K562 (cell line): ENCODE results near the gene AIMP2. TPM values are rescaled to one million over a fixed set of nuclear protein-coding genes. Genes with fewer than 3 reads are reported as not detected.

Experiments
- AFF1 ChIP-seq, 2 experiments: fragments of 450-650 bp; IDR thresholded peaks; 2 replicates each; pipeline ENCODE4 v1.6.1; 2018; ENCODE audit warnings: mild to moderate bottlenecking in 2 of 2, low read depth in 1 of 2; ENCODE audit not compliant: partially characterized antibody in 2 of 2
- BHLHE40 ChIP-seq: IDR thresholded peaks from 2 replicates; pipeline ENCODE4 v1.6.1; 2011; ENCODE audit warnings: low read length, improper control_type of control experiment
- CHAMP1 ChIP-seq: fragments of 450-650 bp; IDR thresholded peaks from 2 replicates; pipeline ENCODE4 v1.6.1; 2016; ENCODE audit warnings: mild to moderate bottlenecking
- DEAF1 ChIP-seq: fragments of 450-650 bp; formaldehyde crosslinking; IDR thresholded peaks from 2 replicates; pipeline ENCODE4 v1.4.0; 2020; ENCODE audit warnings: mild to moderate bottlenecking, moderate library complexity
- DMBX1 ChIP-seq: fragments of 250-450 bp; sonication (Bioruptor Pico); IDR thresholded peaks from 2 replicates; pipeline ENCODE4 v1.8.0; 2022; ENCODE audit warnings: inconsistent platforms, mild to moderate bottlenecking, moderate library complexity, borderline replicate concordance
- HMGXB4 ChIP-seq: sonication (generic); formaldehyde crosslinking; IDR thresholded peaks from 2 replicates; pipeline ENCODE4 v1.8.1; 2023; ENCODE audit warnings: mild to moderate bottlenecking, missing genetic modification reagents
- LARP7 ChIP-seq: fragments of 450-650 bp; IDR thresholded peaks from 2 replicates; pipeline ENCODE4 v1.6.1; 2016
- MTA1 ChIP-seq: fragments of 450-650 bp; IDR thresholded peaks from 2 replicates; pipeline ENCODE4 v1.6.1; 2017; ENCODE audit warnings: borderline replicate concordance
- THRA ChIP-seq: fragments of 450-650 bp; IDR thresholded peaks from 2 replicates; pipeline ENCODE4 v1.6.1; 2017; ENCODE audit warnings: mild to moderate bottlenecking, moderate library complexity
- THRB ChIP-seq: fragments of 450-650 bp; formaldehyde crosslinking; conservative IDR thresholded peaks from 2 replicates; pipeline ENCODE4 v1.4.0; 2022; ENCODE audit warnings: mild to moderate bottlenecking, missing genetic modification characterization
- ZBTB8A ChIP-seq: fragments of 450-650 bp; IDR thresholded peaks from 2 replicates; pipeline ENCODE4 v1.6.1; 2018; ENCODE audit warnings: mild to moderate bottlenecking, moderate library complexity; ENCODE audit not compliant: partially characterized antibody
- ZNF165 ChIP-seq: fragments of 250-450 bp; sonication (Bioruptor Pico); IDR thresholded peaks from 2 replicates; pipeline ENCODE4 v1.4.0; 2020; ENCODE audit warnings: borderline replicate concordance
- ZNF263 ChIP-seq: sonication (generic); formaldehyde crosslinking; IDR thresholded peaks from 2 replicates; pipeline ENCODE4 v1.8.0; 2022; ENCODE audit warnings: mild to moderate bottlenecking, missing genetic modification reagents, borderline replicate concordance
- ZNF408 ChIP-seq: fragments of 250-450 bp; sonication (Bioruptor Pico); IDR thresholded peaks from 2 replicates; pipeline ENCODE4 v1.4.0; 2020; ENCODE audit warnings: low read depth, mild to moderate bottlenecking, moderate library complexity
- ZNF668 ChIP-seq: fragments of 250-450 bp; sonication (Bioruptor Pico); IDR thresholded peaks from 2 replicates; pipeline ENCODE4 v1.8.0; 2022; ENCODE audit warnings: mild to moderate bottlenecking, inconsistent platforms
- polyA plus RNA-seq, 8 experiments: library from polyadenylated mRNA; depleted of rRNA in 4 of 8; stranded (reverse) in 5 of 8; unstranded in 3 of 8; fragments of >200 nt; fragmentation: Nextera tagmentation in 2 of 8; fragmentation: Illumina TruSeq in 1 of 8; extraction: Ambion mirVana in 2 of 8; extraction: Trizol in 1 of 8; gene quantifications; 2 replicates each; pipeline versions ENCODE4 v1.2.1 to v1.2.3, GENCODE V29; 2011 to 2014; ENCODE audit warnings: inconsistent platforms in 1 of 8, missing spikeins in 1 of 8
- total RNA-seq, 7 experiments: library from RNA; depleted of rRNA in 6 of 7; stranded (reverse); fragments of >200 nt in 6 of 7; fragmentation: Illumina TruSeq in 2 of 7; extraction: Trizol in 2 of 7; gene quantifications; 2 replicates each; pipeline versions ENCODE4 v1.2.1 to v1.2.3, GENCODE V29; 2011 to 2021; ENCODE audit warnings: low replicate concordance in 1 of 7

AIMP2 gene
- total and polyA plus RNA-seq, 9 of the 15 experiments (the other 6 are each of a cell fraction or from before 2014, with no cell fraction given) = 47.5 to 84.9 (median 63.5) TPM

GRCh38 chr7:6056616-6057015, 47.5 kb downstream of the AIMP2 start (continued):
- TF ChIP-seq AFF1 (IDR thresholded peaks at IDR 0.05; ENCODE audit: low read depth in 1 of 2, partially characterized antibody in 2 of 2) = peak; percentile 24 to 72
- TF ChIP-seq DEAF1 (CRISPR knock-in tag) = no peak
- TF ChIP-seq HMGXB4 (CRISPR knock-in tag) = no peak
- no peak for TF ChIP-seq ZNF408 (CRISPR knock-in tag)
- TF ChIP-seq MTA1 = 0 out of 2 replicates have a peak, but pooled peaks have one; percentile 72
- no peak for TF ChIP-seq ZNF668 (CRISPR knock-in tag)
- no peak for TF ChIP-seq THRA
- no peak; the same call in 1 of the 2 replicates for TF ChIP-seq BHLHE40
- TF ChIP-seq DMBX1 = 0 out of 2 replicates have a peak, but pooled peaks have one; percentile 32
- no peak for TF ChIP-seq THRB (CRISPR knock-in tag)
- peak; percentile 83 for TF ChIP-seq CHAMP1
- no peak for TF ChIP-seq ZBTB8A
- TF ChIP-seq ZNF165 (CRISPR knock-in tag) = no peak
- no peak for TF ChIP-seq LARP7
- no peak for TF ChIP-seq ZNF263 (CRISPR knock-in tag)
